HEK293 (cell line): Measurements from ENCODE around the gene LRRFIP1.

Source experiments
- KLF1 ChIP-seq: fragments of 450-650 bp; formaldehyde crosslinking; IDR thresholded peaks from 2 replicates; pipeline ENCODE4 v1.5.1; 2016; ENCODE audit warnings: missing biosample characterization, missing genetic modification characterization
- MEIS1 ChIP-seq: sonication (generic); formaldehyde crosslinking; IDR thresholded peaks from 2 replicates; pipeline ENCODE4 v1.8.1; 2022; ENCODE audit warnings: missing genetic modification reagents, mild to moderate bottlenecking, borderline replicate concordance
- REST ChIP-seq: fragments of 450-650 bp; formaldehyde crosslinking; IDR thresholded peaks from 2 replicates; pipeline ENCODE4 v1.5.1; 2016; ENCODE audit warnings: missing biosample characterization, missing genetic modification characterization
- TCF7L2 ChIP-seq: IDR thresholded peaks from 2 replicates; pipeline ENCODE4 v1.6.1; 2011; ENCODE audit warnings: low read depth, mild to moderate bottlenecking, inconsistent platforms, low read length, moderate library complexity, borderline replicate concordance
- ZNF10 ChIP-seq: fragments of 450-650 bp; formaldehyde crosslinking; IDR thresholded peaks from 2 replicates; pipeline ENCODE4 v1.5.1; 2017; ENCODE audit warnings: missing biosample characterization, missing genetic modification characterization
- ZNF132 ChIP-seq: fragments of 450-650 bp; formaldehyde crosslinking; IDR thresholded peaks from 2 replicates; pipeline ENCODE4 v1.5.1; 2017; ENCODE audit warnings: missing biosample characterization, missing genetic modification characterization, borderline replicate concordance
- ZNF423 ChIP-seq: fragments of 450-650 bp; formaldehyde crosslinking; IDR thresholded peaks from 2 replicates; pipeline ENCODE4 v1.5.1; 2016; ENCODE audit warnings: missing biosample characterization, missing genetic modification characterization
- ZNF558 ChIP-seq: fragments of 450-650 bp; formaldehyde crosslinking; IDR thresholded peaks from 2 replicates; pipeline ENCODE4 v1.5.1; 2016; ENCODE audit warnings: missing biosample characterization, missing genetic modification characterization
- TF ChIP-seq, protein P1 (sequence below): fragments of 450-650 bp; formaldehyde crosslinking; IDR thresholded peaks from 2 replicates; pipeline ENCODE4 v1.5.1; 2016; ENCODE audit warnings: missing biosample characterization, missing genetic modification characterization

DNA sequence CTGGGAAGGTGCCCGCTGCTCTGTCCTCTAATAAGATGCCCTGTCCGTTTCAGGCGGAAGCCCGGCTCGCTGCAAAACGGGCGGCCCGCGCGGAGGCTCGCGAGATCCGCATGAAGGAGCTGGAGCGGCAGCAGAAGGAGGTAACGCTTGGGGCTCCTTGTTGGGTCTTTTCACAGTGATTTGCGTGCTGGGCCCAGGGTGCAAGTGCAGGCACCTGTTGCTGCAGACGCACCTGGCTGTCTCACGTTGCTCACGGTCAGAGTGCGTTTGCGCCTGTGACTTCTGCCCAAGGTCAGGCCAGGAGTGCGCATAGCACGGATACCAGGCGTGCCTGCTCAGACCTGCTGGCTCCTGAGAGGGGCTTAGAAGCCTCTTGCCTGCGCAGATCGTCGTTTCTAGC is 81.1 kb downstream of the LRRFIP1 start:
- TF ChIP-seq ZNF423 (tag by site-specific recombination) (no peak), ZNF132 (no peak), ZNF10 (tag by site-specific recombination) (no peak), ZNF558 (tag by site-specific recombination) (no peak), TCF7L2 (no peak), KLF1 (no peak), REST (tag by site-specific recombination) (no peak), MEIS1 (no peak)
- TF ChIP-seq, protein P1, sequence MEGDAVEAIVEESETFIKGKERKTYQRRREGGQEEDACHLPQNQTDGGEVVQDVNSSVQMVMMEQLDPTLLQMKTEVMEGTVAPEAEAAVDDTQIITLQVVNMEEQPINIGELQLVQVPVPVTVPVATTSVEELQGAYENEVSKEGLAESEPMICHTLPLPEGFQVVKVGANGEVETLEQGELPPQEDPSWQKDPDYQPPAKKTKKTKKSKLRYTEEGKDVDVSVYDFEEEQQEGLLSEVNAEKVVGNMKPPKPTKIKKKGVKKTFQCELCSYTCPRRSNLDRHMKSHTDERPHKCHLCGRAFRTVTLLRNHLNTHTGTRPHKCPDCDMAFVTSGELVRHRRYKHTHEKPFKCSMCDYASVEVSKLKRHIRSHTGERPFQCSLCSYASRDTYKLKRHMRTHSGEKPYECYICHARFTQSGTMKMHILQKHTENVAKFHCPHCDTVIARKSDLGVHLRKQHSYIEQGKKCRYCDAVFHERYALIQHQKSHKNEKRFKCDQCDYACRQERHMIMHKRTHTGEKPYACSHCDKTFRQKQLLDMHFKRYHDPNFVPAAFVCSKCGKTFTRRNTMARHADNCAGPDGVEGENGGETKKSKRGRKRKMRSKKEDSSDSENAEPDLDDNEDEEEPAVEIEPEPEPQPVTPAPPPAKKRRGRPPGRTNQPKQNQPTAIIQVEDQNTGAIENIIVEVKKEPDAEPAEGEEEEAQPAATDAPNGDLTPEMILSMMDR (tag by site-specific recombination), result no peak
